K562 (cell line): ENCODE results near the gene ZNF143. TPM values are rescaled to one million over a fixed set of nuclear protein-coding genes. Genes with fewer than 3 reads are reported as not detected.
"Not testable (repeated sequence)": the region's sequence is repeated elsewhere in the genome, so short reads cannot be mapped to it uniquely, and the experiment has no call there.

Source experiments
- ATAC-seq: fragments of 200-7000 bp; cut with Tn5 transposase; 3 replicates; pipeline ENCODE4 v1.9.1; 2020; ENCODE audit warnings: moderate library complexity
- BruUV-seq: library from RNA; stranded (reverse); fragments of 400-500 nt; replicated peaks from 2 replicates; lab custom pipeline; 2021; lab: Mats Ljungman, UMichigan
- CTCF ChIA-PET: fragments of 300-600 bp; formaldehyde crosslinking; extraction: SDS; loops from one replicate; lab custom pipeline; 2021; ENCODE audit warnings: low intra/inter-chr PET ratio; lab: Yijun Ruan, JAX
- POLR2A ChIA-PET: fragments of 300-600, 350-650 bp; sonication (Branson Sonifier 250); formaldehyde crosslinking; extraction: SDS; loops from one replicate; lab custom pipeline; 2021; ENCODE audit warnings: antibody characterized with exemption, inconsistent platforms; lab: Yijun Ruan, JAX
- DNase-seq, 4 experiments: peaks; one replicate each; pipeline versions ENCODE4 v3.0.0 to v3.0.0-alpha.2; 2011 to 2018; ENCODE audit warnings: low spot score in 3 of 4, mixed read lengths in 3 of 4; ENCODE audit errors: extremely low read depth in 1 of 4
- FAIRE-seq: peaks from 2 replicates; lab custom pipeline; 2011; peaks lifted over from hg19 to GRCh38; lab: Jason Lieb, UNC
- H2AFZ ChIP-seq: 2 replicates; pipeline ENCODE4 v1.6.0; 2011; ENCODE audit warnings: low read depth, low read length, control low read depth, inconsistent platforms
- H3K27ac ChIP-seq: fragments of 200-600 bp; 3 replicates; pipeline ENCODE4 v1.8.0; 2011; ENCODE audit warnings: low read depth, mild to moderate bottlenecking, control low read depth, inconsistent platforms, low read length, moderate library complexity, mixed read lengths; ENCODE audit errors: extremely low read depth
- H3K27me3 ChIP-seq, 2 experiments: fragments of 300-600 bp in 1 of 2; 2 replicates in 1 of 2; 3 replicates in 1 of 2; pipeline versions ENCODE4 v1.6.0 to v1.8.0; 2011; ENCODE audit warnings: inconsistent platforms in 2 of 2, low read length in 2 of 2, mild to moderate bottlenecking in 1 of 2, mixed read lengths in 1 of 2, moderate library complexity in 1 of 2; ENCODE audit not compliant: control insufficient read depth in 2 of 2, insufficient read depth in 2 of 2
- H3K36me3 ChIP-seq: fragments of 300-600 bp; 3 replicates; pipeline ENCODE4 v1.8.0; 2011; ENCODE audit warnings: mild to moderate bottlenecking, low read length, inconsistent platforms; ENCODE audit not compliant: control insufficient read depth, insufficient read depth
- H3K4me1 ChIP-seq, 2 experiments: fragments of 200-600 bp in 1 of 2; replicated peaks in 1 of 2; 2 replicates in 1 of 2; 3 replicates in 1 of 2; pipeline versions ENCODE4 v1.5.1 to v1.8.0; 2011; ENCODE audit warnings: inconsistent platforms in 2 of 2, low read length in 2 of 2, mild to moderate bottlenecking in 1 of 2, mixed read lengths in 1 of 2, moderate library complexity in 1 of 2; ENCODE audit not compliant: control insufficient read depth in 2 of 2, insufficient read depth in 2 of 2
- H3K4me2 ChIP-seq: 2 replicates; pipeline ENCODE4 v1.6.1; 2011; ENCODE audit warnings: low read length, control low read depth, inconsistent platforms, mixed read lengths; ENCODE audit not compliant: insufficient read depth
- H3K4me3 ChIP-seq: fragments of 200-600 bp; sonication (generic), shearing (Covaris generic); 2 replicates; pipeline ENCODE4 v1.5.1; 2016; ENCODE audit warnings: control low read depth, inconsistent platforms
- H3K79me2 ChIP-seq: fragments of 200-600 bp; 3 replicates; pipeline ENCODE4 v1.8.0; 2011; ENCODE audit warnings: low read length, inconsistent platforms; ENCODE audit not compliant: control insufficient read depth, insufficient read depth
- H3K9ac ChIP-seq, 2 experiments: 2 replicates each; pipeline versions ENCODE4 v1.6.0 to v1.6.1; 2011; ENCODE audit warnings: low read depth in 2 of 2, low read length in 2 of 2, control low read depth in 1 of 2, inconsistent platforms in 1 of 2, mild to moderate bottlenecking in 1 of 2, mixed read lengths in 1 of 2; ENCODE audit not compliant: insufficient read depth in 1 of 2
- H3K9me1 ChIP-seq: one replicate; pipeline ENCODE4 v1.6.0; 2011; ENCODE audit warnings: inconsistent platforms, mild to moderate bottlenecking, low read length, moderate library complexity; ENCODE audit not compliant: control insufficient read depth, insufficient read depth
- H3K9me3 ChIP-seq: replicated peaks from 2 replicates; pipeline ENCODE4 v1.5.1; 2011; ENCODE audit warnings: low read depth, low read length, inconsistent platforms; ENCODE audit not compliant: control insufficient read depth, insufficient read depth
- H4K20me1 ChIP-seq: replicated peaks from 2 replicates; pipeline ENCODE4 v1.6.1; 2011; ENCODE audit warnings: low read length, inconsistent platforms, mixed read lengths; ENCODE audit not compliant: control insufficient read depth, insufficient read depth
- CBX3 ChIP-seq, 2 experiments: IDR thresholded peaks; 1 replicate in 1 of 2; 2 replicates in 1 of 2; pipeline ENCODE4 v1.6.1; 2012; ENCODE audit warnings: inconsistent platforms in 2 of 2, low read length in 2 of 2, borderline replicate concordance in 1 of 2, control low read depth in 1 of 2
- CBX5 ChIP-seq: IDR thresholded peaks from 2 replicates; pipeline ENCODE4 v1.6.1; 2014; ENCODE audit warnings: low read depth, borderline replicate concordance
- TRIM24 ChIP-seq, 2 experiments: fragments of 450-650 bp; IDR thresholded peaks; 2 replicates each; pipeline ENCODE4 v1.6.1; 2016
- TRIM28 ChIP-seq: fragments of 450-650 bp; IDR thresholded peaks from 2 replicates; pipeline ENCODE4 v1.6.1; 2017
- ZEB2 ChIP-seq: fragments of 450-650 bp; IDR thresholded peaks from 2 replicates; pipeline ENCODE4 v1.6.1; 2016
- ZNF445 ChIP-seq: fragments of 250-450 bp; sonication (Bioruptor Pico); IDR thresholded peaks from 2 replicates; pipeline ENCODE4 v1.4.0; 2020; ENCODE audit warnings: low read depth, mild to moderate bottlenecking, moderate library complexity
- WGBS: fragments of 100-300 bp; shearing (Covaris generic); methylation state at CpG from one replicate; pipeline ENCODE4 v1.1.6; 2016; ENCODE audit warnings: low coverage, mixed read lengths; ENCODE audit not compliant: insufficient coverage; ENCODE audit errors: missing lambda C conversion rate; 5-methylcytosine and 5-hydroxymethylcytosine counted together
- in situ Hi-C: fragments of 300-500 bp; cut with MboI; formaldehyde crosslinking; loops from 4 replicates; pipeline ENCODE4 v1.15.0; 2018; ENCODE audit warnings: inconsistent platforms, mixed read lengths
- intact Hi-C: fragments of 100-400 bp; cut with micrococcal nuclease; formaldehyde crosslinking; loops from 2 replicates; pipeline ENCODE4 v1.14.2; 2022
- polyA plus RNA-seq, 8 experiments: library from polyadenylated mRNA; depleted of rRNA in 4 of 8; stranded (reverse) in 5 of 8; unstranded in 3 of 8; fragments of >200 nt; fragmentation: Nextera tagmentation in 2 of 8; fragmentation: Illumina TruSeq in 1 of 8; extraction: Ambion mirVana in 2 of 8; extraction: Trizol in 1 of 8; gene quantifications; 2 replicates each; pipeline versions ENCODE4 v1.2.1 to v1.2.3, GENCODE V29; 2011 to 2014; ENCODE audit warnings: inconsistent platforms in 1 of 8, missing spikeins in 1 of 8
- total RNA-seq, 7 experiments: library from RNA; depleted of rRNA in 6 of 7; stranded (reverse); fragments of >200 nt in 6 of 7; fragmentation: Illumina TruSeq in 2 of 7; extraction: Trizol in 2 of 7; gene quantifications; 2 replicates each; pipeline versions ENCODE4 v1.2.1 to v1.2.3, GENCODE V29; 2011 to 2021; ENCODE audit warnings: low replicate concordance in 1 of 7
- TF ChIP-seq, protein P1 (sequence below): sonication (generic); formaldehyde crosslinking; IDR thresholded peaks from 2 replicates; pipeline ENCODE4 v1.8.1; 2023; ENCODE audit warnings: mild to moderate bottlenecking, missing genetic modification reagents
- TF ChIP-seq, protein P2 (sequence below): fragments of 450-650 bp; IDR thresholded peaks from 2 replicates; pipeline ENCODE4 v1.6.1; 2018; ENCODE audit warnings: mild to moderate bottlenecking, low read depth; ENCODE audit not compliant: partially characterized antibody

Gene ZNF143
- total and polyA plus RNA-seq, 9 of the 15 experiments (the other 6 are each of a cell fraction or from before 2014, with no cell fraction given): 18.4 to 58.5 (median 27.1) TPM

DNA sequence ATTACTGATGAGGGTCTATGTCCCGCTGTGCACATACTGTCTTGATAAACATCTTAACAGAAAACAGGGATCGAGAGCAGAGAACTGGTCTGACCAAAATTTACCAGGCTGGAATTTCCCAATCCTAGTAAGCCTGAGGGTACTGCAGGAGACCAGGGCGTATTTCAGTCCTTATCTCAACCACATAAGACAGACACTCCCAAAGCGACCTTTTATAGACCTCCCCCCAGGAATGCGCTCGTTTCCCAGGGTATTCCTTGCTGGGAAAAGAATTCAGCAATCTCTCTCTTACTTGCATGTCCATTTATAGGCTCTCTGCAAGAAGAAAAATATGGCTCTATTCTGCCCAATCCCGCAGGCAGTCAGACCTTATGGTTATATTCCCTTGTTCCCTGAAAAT, 8.8 kb upstream of the ZNF143 start:
- POLR2A ChIA-PET, H3K4me3 ChIP-seq, H3K4me1 ChIP-seq, BruUV-seq, H2AFZ ChIP-seq, intact Hi-C loops, H3K4me2 ChIP-seq, H3K27me3 ChIP-seq, H3K9me1 ChIP-seq, H3K27ac ChIP-seq, H3K9me3 ChIP-seq, in situ Hi-C loops, H4K20me1 ChIP-seq, H3K9ac ChIP-seq, DNase-seq, CTCF ChIA-PET, H3K79me2 ChIP-seq, ATAC-seq, FAIRE-seq: not testable (repeated sequence)
- 52% methylated on average over 7 of the region's 7 CpGs for WGBS
- TF ChIP-seq ZNF445 (peak; percentile 87), ZEB2 (peak; percentile 26; the same call in 1 of the 2 replicates), TRIM24 (IDR thresholded peaks at IDR 0.05) (peak in 1 of 2 experiments; percentile 67; a peak in 2 of 4 replicates), CBX3 (IDR thresholded peaks at IDR 0.05; ENCODE audit: borderline replicate concordance in 1 of 2, low read length in 2 of 2) (peak in 1 of 2 experiments; percentile 65; a peak in 1 of 3 replicates), TRIM28 (peak; percentile 91), CBX5 (peak; percentile 75)
- TF ChIP-seq, protein P1, sequence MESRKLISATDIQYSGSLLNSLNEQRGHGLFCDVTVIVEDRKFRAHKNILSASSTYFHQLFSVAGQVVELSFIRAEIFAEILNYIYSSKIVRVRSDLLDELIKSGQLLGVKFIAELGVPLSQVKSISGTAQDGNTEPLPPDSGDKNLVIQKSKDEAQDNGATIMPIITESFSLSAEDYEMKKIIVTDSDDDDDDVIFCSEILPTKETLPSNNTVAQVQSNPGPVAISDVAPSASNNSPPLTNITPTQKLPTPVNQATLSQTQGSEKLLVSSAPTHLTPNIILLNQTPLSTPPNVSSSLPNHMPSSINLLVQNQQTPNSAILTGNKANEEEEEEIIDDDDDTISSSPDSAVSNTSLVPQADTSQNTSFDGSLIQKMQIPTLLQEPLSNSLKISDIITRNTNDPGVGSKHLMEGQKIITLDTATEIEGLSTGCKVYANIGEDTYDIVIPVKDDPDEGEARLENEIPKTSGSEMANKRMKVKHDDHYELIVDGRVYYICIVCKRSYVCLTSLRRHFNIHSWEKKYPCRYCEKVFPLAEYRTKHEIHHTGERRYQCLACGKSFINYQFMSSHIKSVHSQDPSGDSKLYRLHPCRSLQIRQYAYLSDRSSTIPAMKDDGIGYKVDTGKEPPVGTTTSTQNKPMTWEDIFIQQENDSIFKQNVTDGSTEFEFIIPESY (CRISPR knock-in tag): peak; percentile 55; the same call in 1 of the 2 replicates
- TF ChIP-seq, protein P2, sequence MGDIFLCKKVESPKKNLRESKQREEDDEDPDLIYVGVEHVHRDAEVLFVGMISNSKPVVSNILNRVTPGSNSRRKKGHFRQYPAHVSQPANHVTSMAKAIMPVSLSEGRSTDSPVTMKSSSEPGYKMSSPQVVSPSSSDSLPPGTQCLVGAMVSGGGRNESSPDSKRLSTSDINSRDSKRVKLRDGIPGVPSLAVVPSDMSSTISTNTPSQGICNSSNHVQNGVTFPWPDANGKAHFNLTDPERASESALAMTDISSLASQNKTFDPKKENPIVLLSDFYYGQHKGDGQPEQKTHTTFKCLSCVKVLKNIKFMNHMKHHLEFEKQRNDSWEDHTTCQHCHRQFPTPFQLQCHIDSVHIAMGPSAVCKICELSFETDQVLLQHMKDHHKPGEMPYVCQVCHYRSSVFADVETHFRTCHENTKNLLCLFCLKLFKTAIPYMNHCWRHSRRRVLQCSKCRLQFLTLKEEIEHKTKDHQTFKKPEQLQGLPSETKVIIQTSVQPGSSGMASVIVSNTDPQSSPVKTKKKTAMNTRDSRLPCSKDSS: peak; percentile 84
- H3K36me3 ChIP-seq: peaks cover 15% of the 10 kb centered on the region; the same call in 1 of the 3 replicates
